GM18519 (cell line): ENCODE results near the gene WARS2.

Experiments
- ATAC-seq: cut with Tn5 transposase; IDR thresholded peaks from one replicate; pipeline ENCODE4 v1.9.1; 2021; ENCODE audit warnings: mild to moderate bottlenecking, moderate library complexity; ENCODE audit not compliant: unreplicated experiment, low FRiP score

The WARS2 gene

DNA sequence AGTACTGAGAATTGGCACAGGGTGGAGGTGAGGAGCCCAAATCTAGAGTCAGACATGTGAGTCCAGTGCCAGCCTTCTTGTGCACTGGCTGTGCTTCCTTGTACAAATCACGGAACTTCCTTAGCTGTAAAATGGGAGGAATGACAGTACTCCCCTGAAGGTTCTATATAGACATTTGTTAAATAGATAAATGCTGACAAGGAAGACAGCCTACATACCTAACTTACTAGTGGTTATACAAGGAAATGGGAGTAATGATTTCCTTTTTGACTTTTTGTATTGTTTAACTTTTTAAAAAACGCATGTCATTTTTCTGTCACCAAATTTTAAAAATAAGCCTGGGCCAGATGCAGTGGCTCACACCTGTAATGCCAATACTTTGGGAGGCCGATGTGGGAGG is 50.2 kb downstream of the WARS2 start:
- no peak for ATAC-seq

DNA sequence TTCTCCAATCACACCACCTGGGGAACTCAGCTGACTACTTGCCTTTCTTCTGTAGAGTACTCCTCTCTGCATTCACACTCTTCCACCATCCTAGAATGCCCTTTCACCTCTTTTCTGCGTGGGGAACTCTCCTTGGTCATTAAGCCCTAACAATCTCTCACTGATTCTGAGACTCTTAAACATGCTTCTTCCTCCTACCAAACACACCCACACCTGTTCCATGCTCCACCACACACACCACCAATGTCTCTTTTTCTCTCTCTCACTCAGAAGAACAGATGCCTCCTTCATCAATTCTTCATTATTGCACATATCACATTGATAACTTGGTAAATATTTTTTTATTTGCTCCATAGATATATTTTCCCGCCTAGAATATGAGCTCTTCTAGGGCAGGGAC is 53.6 kb downstream of the WARS2 start:
- no peak for ATAC-seq

DNA sequence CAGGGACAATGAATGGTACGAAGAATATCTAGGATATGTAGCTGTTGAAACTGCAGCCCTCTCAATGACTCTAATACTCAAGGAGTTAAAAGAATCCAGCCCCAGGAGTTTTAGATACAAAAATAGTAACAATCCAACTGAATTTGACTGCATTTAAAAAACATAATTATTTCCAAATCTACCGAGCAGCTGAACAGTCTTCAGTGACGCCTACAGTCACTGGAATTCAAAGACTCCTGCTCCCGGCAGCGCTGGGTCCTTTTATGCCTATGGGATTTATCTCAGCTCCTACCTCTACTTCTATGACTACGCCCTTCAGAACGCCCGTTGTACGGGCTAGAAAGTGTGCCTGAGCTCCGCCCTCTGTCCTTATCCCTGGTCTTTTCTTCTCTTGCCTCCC is 55.7 kb downstream of the WARS2 start:
- no peak for ATAC-seq

DNA sequence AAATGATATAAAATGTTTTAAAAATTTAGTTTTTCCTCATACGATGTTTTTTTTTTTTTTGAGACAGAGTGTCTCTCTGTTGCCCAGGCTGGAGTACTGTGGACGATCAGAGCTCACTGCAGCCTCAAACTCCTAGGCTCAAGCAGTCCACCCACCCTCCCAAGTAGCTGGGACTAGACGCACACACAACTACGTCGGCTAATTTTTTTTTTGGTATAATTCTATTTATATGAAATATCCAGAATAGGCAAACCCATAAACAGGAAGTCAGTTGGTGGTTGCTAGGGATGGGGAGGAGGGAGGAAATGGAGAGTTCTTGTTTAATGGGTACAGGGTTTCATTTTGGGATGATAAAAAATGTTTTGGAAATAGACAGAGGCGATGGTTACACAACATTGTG is 56.5 kb downstream of the WARS2 start:
- no peak for ATAC-seq

DNA sequence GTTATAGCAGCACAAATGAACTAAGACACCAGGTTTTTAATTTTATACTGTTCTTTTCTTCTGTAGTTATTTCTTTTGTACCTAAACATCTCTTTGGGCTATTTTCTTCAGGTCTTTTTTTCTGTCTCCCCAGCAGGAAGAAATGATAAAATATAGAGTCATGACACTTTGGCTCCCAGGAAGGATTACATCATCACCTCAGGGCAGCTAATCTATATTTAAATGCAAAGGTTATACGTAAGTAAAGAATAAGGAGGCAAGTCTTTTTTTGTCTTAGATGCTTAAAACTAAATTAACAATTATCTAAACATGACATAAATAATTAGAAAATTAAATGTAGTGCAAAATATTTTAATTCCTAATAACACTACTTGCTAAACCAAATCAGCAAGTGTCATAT is 57.0 kb downstream of the WARS2 start:
- ATAC-seq = no peak

DNA sequence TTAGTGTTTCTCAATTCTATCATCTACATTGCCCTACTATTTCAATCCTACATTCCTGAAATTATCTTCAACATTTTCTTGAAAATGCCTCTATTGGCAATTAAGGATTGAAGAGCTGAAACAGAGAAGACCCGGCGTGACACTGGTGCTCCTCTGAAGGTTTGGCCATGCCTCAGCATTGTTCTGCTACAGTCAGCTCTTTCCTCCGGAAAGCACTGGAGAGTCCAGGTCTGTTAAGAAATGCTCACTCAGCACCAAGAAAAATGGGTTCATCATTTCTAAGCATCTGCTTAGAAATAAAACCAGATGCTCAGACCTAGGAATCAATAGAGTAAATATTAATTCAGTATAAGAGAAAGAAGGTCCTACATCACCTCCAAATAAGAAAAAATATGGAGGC is 58.8 kb downstream of the WARS2 start:
- ATAC-seq = no peak

DNA sequence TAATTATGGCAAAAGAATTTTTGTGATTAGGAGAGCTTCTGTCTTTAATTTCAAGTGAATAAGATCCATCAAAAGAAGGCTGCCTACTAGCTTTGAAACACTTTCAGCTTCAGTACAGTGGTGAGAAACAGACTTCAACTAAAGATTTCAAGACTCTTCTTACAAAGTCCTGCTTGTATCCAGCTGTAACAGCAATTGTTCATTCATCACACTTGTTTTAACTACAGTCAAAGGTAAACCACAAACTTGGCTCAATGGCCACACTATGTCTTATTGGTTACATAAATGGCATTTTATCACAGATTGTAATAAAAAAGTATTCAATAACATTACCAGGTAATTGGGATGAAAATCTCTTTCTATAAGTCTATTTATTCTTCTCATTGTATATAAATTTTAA is 59.2 kb downstream of the WARS2 start:
- ATAC-seq = no peak

DNA sequence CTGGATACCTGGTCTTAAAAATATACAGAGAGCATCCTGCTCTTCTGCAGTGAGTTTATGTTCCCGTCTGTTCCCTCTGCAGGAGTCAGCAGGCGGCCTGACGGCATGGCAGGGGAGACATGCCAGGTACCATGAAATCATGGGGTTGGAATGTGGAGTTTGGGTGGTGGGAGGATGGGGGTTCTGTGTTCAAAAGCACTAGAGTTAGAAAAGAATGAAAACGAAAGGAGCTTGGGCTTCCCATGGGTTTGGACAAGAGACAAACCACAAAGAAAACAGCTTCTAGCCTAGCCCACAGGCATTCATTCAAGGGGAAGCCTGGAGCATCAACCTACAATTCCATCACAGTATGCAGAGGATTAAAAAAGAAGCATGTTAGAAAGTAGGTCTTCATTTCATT is 59.9 kb downstream of the WARS2 start:
- no peak for ATAC-seq

DNA sequence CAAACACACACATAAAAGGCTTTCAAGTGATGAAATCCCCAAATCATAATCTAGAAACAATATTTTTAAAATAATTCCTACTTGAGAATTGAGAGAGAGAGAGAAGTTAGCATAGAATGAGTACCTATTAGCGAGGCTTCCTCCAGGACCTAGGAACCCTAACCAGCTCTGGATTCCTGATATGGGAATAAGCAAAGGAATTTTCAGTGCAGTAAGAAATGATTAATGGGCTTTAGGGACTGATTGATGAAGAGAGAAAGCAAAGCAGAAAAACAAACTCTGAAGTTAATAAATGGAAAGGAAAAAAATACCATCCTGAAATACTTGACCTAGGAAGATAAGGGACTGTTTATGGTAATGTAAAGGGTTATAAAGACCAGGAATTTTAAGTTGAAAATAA is 60.6 kb downstream of the WARS2 start:
- ATAC-seq = no peak

DNA sequence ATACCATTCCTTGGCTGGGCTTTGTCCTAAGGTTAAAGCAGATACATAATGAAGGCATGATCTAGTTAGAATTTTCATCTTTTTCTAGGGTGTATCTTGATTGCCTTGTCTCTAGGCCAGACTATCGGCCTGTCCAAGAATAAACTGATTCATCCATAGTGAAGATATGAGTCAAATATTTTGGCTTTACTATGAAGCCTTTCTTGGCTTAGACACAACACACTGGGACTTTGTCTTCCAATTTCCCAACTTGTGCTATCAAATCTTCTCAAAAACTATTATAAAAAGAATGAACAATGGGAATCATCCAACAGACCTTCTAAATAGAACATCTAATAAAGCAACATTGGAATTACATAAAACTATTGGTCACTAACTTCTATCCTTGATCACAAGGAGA is 64.8 kb downstream of the WARS2 start:
- ATAC-seq = no peak

DNA sequence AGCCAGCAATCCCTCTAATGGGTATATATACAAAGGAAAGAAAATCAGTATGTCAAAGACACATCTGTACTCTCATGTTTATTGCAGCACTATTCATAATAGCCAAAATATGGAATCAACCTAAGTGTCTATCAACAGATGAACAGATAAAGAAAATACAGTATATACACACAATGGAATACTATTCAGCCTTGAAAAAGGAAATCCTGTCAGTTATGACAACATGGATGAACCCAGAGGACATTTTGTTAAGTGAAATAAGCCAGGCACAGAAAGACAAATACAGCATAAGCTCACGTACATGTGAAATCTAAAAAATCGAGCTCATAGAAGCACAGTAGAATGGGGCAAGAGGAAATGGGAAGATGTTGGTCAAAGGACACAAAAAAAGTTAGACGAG is 69.1 kb downstream of the WARS2 start:
- ATAC-seq = no peak

DNA sequence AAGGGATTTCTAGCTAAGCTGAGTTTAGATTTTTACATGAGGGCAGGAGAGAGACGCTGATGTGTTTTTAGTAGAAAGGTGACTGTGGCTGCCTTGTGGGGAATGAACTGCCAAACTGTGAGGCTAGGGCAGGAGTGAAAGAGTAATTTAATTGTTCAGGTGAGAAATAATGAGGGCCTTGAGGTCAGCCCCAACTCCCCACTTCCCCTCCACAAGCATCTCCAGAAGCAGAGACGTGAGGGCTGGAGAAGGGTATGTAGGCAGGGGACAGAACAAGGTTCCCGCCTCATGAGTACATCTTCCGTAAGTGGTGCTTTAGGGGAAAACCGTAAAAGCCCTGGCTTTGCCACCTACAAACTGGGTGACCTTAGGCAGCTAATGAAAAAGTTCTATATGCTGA is 70.8 kb downstream of the WARS2 start:
- no peak for ATAC-seq

DNA sequence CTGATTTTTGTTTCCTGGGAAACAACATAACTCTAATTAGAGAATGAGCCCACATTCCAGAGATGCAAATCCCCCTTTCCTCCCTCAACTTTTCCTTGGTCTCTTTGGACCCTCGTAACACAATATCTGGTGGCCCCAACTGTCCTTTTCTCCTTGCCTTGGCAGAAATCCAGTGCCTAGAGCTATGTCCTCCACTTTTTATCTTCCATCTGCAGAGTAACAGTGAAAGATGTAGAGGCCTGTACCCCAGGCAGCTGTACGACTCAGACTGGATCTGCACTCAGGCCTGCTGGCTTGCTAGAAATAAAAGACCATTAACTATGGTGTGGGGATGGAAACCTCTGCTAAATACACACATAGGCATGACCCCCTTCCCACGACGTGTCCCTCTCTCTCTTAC is 72.0 kb downstream of the WARS2 start:
- ATAC-seq = no peak

DNA sequence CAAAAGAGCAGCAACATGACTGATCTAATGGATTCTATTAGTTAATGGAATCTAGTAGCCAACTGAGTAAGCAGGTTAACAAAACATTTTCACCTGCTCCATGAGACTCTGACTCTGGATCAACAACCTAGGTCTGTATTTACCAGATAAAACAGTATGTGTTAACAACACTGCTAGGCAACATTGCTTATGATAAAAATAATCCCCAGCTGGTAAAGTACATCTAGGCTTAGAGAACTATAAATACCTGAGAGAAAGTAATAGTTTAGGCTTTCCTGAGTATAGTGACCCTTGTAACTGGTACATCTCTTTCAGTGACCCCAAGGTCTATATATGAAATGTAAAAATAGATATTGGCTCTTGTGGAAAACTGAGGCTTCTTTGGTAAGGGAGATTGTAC is 78.8 kb downstream of the WARS2 start:
- ATAC-seq = no peak

DNA sequence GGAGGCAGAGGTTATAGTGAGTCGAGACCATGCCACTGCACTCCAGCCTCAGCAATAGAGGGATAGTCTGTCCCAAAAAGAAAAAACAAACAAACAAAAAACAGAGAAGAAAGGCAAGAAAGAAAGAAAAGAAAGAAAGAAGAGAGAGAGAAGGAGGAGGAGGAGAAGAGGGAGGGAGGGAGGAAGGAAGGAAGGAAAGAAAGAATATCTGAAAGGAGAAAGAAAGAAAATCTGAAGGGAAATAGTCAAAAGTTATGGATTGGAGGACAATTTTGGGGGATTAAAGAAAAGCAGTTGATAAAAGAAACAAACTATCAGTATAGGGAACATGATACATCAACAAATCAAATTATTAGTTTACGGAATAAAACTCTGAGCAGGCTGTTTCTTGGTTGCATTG is 84.9 kb downstream of the WARS2 start:
- no peak for ATAC-seq

DNA sequence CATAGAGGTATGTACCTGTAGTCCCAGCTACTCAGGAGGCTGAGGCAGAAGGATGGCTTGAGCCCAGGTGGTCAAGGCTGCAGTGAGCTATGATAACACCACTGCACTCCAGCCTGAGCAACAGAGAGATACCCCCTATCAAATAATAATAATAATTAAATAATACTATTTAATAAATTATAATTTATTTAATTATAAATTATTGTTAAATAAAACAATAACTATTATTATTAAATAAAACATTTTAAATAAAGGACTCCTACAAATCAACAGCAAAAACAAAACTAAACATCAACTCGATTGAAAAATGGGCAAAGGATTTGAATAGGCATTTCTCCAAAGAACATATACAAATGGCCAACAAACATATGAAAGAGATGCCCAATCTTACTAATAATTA is 86.5 kb downstream of the WARS2 start:
- ATAC-seq = no peak

DNA sequence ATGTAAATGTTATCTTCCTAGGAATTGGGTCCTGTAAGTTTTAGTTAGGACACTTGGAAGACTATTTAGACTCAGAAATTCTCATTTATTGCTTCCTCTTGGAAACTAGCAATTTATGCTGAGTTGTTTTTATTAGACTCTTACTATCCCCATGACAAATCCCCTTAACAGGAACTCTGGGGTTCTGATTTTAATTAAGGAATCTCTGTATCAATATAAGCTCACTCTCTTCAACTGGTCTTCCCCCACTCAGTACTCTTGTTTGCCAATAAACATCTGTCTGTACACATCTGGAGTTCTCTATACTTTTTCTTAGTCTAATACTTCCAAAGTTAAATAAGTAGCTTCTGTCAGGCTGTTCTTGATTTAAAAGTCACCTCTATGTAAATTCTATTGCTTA is 88.2 kb downstream of the WARS2 start:
- no peak for ATAC-seq

DNA sequence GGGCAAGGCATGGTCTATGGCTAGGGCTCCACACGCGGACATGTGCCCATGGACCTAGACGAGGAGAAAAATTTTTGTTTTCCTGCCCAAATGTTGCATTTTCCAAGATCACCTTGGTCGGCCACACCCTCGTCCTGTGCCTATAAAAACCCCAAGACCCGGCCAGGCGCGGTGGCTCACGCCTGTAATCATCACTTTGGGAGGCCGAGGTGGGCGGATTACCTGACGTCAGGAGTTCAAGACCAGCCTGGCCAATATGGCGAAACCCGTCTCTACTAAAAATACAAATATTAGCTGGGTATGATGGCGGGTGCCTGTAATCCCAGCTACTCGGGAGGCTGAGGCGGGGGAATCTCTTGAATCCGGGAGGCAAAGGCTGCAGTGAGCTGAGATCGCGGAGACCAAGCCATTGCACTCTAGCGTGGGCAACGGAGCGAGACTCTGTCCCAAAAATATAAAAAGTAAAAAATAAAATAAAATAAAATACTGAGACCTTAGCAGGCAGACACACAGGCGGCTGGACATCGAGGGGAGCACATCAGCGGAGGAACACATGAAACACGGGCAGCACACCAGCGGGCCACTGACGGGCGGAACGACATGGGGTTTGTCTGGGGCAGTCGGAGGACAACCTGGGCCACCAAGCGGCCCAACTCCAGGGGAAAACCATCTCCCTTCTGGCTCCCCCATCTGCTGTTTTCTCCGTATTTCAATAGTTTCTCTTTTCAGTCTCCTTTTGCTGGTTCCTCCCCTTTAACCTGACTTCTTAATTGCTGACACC is 91.6 kb downstream of the WARS2 start:
- ATAC-seq = no peak

DNA sequence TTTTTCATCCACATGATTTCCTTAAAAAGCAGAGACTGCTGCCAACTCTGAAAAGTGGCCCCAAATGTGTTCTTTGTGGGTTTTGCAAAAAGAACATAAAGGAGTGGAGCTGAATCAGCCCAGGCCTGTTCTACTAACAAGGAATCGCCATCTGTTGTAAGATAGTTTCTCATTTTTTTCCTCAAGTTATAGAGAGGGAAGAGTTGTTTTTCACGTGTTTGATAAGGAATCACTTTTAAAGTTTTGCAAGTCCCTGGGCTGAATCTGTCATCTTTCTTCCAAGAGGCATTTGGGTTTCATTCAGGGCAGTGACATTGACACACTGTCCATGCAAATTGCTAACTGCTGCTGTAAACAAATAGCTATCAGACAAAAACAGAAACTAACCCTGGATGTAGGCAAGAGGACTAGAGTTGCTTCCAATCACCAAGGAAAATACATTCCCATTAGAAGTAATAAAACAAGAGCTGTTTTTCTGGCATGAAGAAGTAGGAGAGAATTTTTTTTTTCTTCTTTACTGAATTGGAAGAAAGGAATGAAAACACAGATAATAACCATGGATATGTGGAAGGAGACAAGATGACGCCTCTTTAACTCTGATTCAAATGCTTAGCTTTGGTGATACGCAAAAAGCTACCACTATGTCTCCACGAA is 93.5 kb downstream of the WARS2 start:
- ATAC-seq = no peak

DNA sequence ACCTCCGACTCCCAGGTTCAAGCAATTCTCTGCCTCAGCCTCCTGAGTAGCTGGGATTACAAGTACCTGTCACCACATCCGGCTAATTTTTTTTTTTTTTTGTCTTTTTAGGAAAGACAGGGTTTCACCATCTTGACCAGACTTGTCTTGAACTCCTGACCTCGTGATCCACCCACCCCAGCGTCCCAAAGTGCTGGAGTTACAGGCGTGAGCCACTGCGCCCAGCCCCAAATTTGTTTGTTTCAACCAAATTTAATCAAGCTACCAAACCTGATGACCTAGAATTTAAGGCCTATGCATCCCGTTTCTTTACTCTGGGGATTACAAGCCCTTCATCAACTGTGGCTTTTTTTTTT is 94.0 kb downstream of the WARS2 start:
- no peak for ATAC-seq

DNA sequence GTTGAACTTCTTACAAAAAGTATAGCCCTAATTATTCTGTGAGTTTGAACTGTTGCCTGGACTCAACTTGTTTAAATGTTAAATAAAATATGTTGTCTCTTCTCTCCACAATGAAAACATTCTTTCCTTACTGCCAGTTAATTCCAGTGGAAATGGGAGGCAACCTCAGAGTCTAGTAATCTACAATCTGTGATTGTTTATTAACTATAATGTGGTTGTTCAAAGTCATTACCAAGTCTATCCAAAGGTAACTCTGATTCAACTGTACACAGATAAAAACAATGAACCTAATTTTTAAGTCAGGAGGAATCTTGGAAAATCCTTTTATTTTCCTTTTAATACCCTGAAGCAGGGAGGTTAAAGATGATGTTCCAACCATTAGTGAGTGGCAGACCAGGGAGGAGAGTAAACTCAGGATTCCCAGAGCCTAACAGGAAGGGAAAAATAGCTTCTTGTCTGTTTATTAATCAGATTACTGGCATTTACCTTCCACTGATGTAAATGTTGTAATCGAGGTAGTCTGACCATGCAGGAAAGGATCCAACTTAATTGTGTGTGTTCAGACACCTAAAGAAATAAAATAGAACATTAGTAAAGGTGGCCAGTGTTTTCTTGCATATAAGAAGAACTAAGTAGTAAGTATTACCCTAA is 95.2 kb downstream of the WARS2 start:
- no peak for ATAC-seq

DNA sequence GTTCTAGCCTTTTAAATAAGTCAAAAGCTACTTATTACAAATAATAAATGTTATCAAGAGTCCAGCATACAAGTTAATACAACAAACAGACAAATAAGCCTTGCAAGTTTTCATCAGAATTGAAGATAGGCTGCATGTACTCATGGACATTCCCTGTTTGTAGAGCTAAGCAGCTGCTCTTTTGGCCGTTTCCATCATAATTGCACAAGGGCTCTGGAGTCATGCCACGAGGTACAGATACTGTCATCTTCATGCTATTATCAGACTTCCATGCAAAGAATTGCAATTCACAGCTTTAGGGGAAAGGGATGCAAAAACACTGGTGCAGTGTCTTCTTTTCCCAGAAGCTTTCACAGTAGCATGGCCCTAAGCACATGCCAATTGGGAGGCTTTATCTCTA is 99.5 kb downstream of the WARS2 start:
- ATAC-seq = no peak
